ELR (cell line): ENCODE measurements around the gene ZNF93.
"Not testable (repeated sequence)": the region's sequence is repeated elsewhere in the genome, so short reads cannot be mapped to it uniquely, and the experiment has no call there.

Source experiments
- DNase-seq: peaks from one replicate; pipeline ENCODE4 v3.0.0-alpha.2; 2015; ENCODE audit warnings: low read depth

ZNF93 gene

GRCh38 chr19:19938449-19938848, 37.7 kb downstream of the ZNF93 start:
- no peak for DNase-seq

DNA sequence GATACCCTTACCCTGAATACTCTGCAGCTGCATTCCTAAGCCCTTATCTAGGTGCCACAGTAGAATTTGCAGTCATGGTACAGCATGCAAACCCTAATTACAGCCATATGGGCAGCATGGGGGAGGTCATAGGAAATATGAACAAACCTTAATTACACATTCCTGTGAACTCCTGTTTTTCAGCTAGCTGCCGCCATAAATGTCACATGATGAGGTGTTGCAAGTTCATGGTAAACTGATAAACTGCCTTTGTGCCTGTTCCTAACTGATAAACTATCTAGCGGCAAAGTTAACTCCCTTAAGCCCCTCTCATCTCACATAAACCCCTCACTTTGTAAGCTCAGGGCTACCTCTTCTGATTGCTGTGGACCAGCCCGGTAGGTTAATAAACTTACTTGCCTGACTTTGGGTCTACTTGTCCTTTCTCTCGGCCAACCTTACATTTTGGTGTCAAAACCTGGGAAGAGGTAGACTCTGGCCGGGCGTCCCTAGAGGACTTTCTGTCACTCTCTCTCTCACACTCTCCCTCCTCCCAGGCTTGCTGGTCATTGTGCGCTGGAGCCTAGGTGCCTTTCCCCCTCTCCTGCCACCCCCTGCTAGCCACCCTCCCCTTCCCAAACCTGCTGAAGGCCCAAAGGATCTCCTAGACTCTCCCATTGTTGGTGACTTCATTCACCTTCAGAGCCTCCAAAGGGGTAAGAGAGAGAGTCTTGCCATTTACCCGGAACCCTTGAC, 43.3 kb downstream of the ZNF93 start:
- DNase-seq, result no peak

GRCh38 chr19:19944583-19944880, 43.8 kb downstream of the ZNF93 start:
- DNase-seq, result no peak

DNA sequence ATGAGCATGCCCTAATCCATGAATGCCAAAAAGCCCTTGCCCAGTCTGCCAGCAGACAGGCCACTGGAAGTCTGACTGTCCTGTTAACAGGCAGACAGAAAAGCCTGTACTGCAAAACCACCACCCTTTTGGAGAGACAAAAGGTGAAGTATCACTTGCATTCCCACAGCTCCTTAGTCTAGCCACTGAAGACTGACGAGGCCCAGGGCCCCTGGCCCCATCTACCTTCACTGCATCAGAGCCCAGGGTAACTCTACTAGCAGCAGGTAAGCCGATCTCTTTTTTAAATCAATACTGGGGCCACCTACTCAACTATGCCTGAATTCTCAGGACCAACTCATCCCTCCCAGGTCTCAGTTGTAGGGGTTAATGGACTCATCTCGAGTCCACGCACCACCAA, 45.5 kb downstream of the ZNF93 start:
- DNase-seq, result no peak

DNA sequence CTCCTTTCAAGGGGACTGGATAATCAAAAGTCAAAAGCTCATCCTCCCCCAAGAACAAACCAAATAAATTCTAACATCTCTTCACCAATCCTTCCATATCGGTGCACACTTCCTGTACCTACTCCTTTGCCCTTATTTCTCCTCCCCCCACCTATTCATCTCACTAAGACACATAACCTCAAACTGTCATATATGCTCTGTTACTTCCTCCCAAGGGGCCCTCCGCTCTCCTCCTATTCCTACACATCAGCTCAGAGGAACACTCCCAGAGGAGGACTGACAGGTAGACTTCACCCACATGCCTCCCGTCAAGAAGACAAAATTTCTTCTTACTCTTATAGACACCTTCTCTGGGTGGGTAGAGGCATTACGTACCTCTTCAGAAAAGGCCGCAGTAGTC, 48.1 kb downstream of the ZNF93 start:
- no peak for DNase-seq

DNA sequence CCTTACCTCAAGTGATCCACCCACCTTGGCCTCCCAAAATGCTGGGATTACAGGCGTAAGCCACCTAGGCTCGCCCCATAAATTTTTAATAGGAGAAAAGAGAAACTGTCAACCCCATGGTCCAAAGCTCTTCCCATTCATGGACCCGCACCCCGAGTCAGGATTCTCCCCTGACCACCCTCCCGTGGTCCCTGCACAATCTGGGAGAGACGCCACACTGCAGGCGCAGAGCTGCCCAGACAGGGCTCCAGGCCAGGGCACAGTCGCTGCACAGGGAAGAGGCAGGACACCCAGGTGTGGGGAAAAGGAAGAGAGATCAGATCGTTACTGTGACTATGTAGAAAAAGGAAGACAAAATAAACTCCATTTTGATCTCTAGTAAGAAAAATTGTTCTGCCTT, 54.5 kb downstream of the ZNF93 start:
- no peak for DNase-seq

- DNase-seq, result no peak
Observed at GRCh38 chr19:19956434-19957075, 55.8 kb downstream of the ZNF93 start.

GRCh38 chr19:19957766-19958165, 57.0 kb downstream of the ZNF93 start:
- not testable (repeated sequence) for DNase-seq

DNA sequence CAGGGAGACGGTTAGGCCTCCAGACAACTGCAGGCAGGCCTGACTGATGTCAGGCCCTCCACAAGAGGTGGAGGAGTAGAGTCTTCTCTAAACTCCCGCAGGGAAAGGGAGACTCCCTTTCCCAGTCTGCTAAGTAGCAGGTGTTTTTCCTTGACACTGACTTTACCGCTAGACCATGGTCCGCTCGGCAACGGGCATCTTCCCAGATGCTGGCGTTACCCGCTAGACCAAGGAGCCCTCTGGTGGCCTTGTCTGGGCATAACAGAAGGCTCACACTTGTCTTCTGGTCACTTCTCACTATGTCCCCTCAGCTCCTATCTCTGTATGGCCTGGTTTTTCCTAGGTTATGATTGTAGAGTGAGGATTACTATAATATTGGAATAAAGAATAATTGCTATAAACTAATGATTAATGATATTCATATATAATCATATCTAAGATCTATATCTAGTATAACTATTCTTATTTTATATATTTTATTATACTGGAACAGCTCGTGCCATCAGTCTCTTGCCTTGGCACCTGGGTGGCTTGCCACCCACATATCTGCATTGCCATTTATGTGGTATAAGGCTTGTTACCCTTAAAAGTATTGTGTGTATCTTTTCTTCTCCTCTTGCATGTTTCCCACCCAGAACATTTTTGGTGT, 58.5 kb downstream of the ZNF93 start:
- DNase-seq, result peak; percentile 62

GRCh38 chr19:19964416-19964815, 63.7 kb downstream of the ZNF93 start:
- DNase-seq, result no peak

DNA sequence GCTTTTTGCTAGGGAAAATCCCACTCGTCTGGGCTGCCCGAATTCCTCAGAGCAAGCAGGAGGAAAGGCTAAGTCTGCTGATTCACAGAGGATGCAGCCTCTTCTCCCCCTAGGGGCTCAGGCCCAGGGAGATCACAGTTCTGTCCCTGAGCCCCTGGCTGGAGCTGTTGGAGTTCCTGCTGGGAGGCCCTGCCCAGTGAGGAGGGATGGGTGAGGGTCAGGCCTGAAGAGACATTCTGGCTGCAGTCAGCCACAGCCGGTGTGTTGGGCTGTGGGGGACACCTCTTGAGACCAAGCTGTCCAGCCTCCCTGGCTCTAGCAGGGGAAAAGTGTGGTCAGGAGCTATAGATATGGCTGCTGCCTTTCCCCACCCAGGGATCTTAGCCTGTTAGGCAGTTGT, 65.4 kb downstream of the ZNF93 start:
- DNase-seq, result not testable (repeated sequence)

- DNase-seq, result no peak
Observed at GRCh38 chr19:19966862-19967261, 66.1 kb downstream of the ZNF93 start.
